Loucy (cell line): ENCODE data around the gene COL12A1.
A peak's percentile ranks its signal among the peaks of the same experiment; 100 is the strongest.

Experiments
- H2AFZ ChIP-seq: fragments of 200-600 bp; sonication (generic); 2 replicates; pipeline ENCODE4 v1.6.0; 2016; ENCODE audit warnings: antibody characterized with exemption, mild to moderate bottlenecking, low read length, moderate library complexity
- H3F3A ChIP-seq: fragments of 200-600 bp; 2 replicates; pipeline ENCODE4 v1.6.0; 2016; ENCODE audit warnings: antibody characterized with exemption, low read depth, mild to moderate bottlenecking
- H3K27me3 ChIP-seq: fragments of 200-600 bp; sonication (generic); 2 replicates; pipeline ENCODE4 v1.6.1; 2014; ENCODE audit warnings: low read length, mild to moderate bottlenecking; ENCODE audit not compliant: insufficient read depth, poor library complexity, severe bottlenecking
- H3K36me3 ChIP-seq: fragments of 200-600 bp; sonication (generic); 2 replicates; pipeline ENCODE4 v1.6.1; 2016; ENCODE audit warnings: low read length; ENCODE audit not compliant: insufficient read depth
- H3K4me1 ChIP-seq: fragments of 200-600 bp; sonication (generic); 2 replicates; pipeline ENCODE4 v1.5.1; 2014; ENCODE audit warnings: low read length, mild to moderate bottlenecking; ENCODE audit not compliant: insufficient read depth, poor library complexity, severe bottlenecking
- H3K4me2 ChIP-seq: fragments of 200-600 bp; sonication (generic); 2 replicates; pipeline ENCODE4 v1.6.0; 2014; ENCODE audit warnings: antibody characterized with exemption, low read length, low read depth, mild to moderate bottlenecking; ENCODE audit not compliant: poor library complexity, severe bottlenecking
- H3K4me3 ChIP-seq: fragments of 200-600 bp; sonication (generic); 2 replicates; pipeline ENCODE4 v1.5.1; 2014; ENCODE audit warnings: low read length, mild to moderate bottlenecking, mixed read lengths; ENCODE audit not compliant: poor library complexity, severe bottlenecking
- H3K79me2 ChIP-seq: fragments of 200-600 bp; sonication (generic); 2 replicates; pipeline ENCODE4 v1.6.1; 2014; ENCODE audit warnings: low read length; ENCODE audit not compliant: insufficient read depth
- H3K9ac ChIP-seq: fragments of 200-600 bp; sonication (generic); 2 replicates; pipeline ENCODE4 v1.6.0; 2014; ENCODE audit warnings: mild to moderate bottlenecking, low read depth, low read length, moderate library complexity; ENCODE audit not compliant: poor library complexity, severe bottlenecking
- H3K9me2 ChIP-seq: fragments of 200-600 bp; sonication (generic); replicated peaks from 2 replicates; pipeline ENCODE4 v1.6.1; 2016; ENCODE audit warnings: low read depth, low read length, mixed read lengths
- H3K9me3 ChIP-seq: fragments of 200-600 bp; sonication (generic); 2 replicates; pipeline ENCODE4 v1.6.1; 2014; ENCODE audit warnings: mild to moderate bottlenecking, antibody characterized with exemption, low read length, low read depth; ENCODE audit not compliant: insufficient read depth
- H4K20me1 ChIP-seq: fragments of 200-600 bp; sonication (generic); 2 replicates; pipeline ENCODE4 v1.6.0; 2014; ENCODE audit warnings: antibody characterized with exemption, low read length, mild to moderate bottlenecking; ENCODE audit not compliant: insufficient read depth, poor library complexity, severe bottlenecking
- CTCF ChIP-seq: fragments of 200-600 bp; sonication (generic); conservative IDR thresholded peaks from 2 replicates; pipeline ENCODE4 v1.5.1; 2014; ENCODE audit warnings: mild to moderate bottlenecking, antibody characterized with exemption, low read length
- EZH2phosphoT487 ChIP-seq: fragments of 200-600 bp; IDR thresholded peaks from 2 replicates; pipeline ENCODE4 v1.6.1; 2018; ENCODE audit warnings: antibody characterized with exemption, mild to moderate bottlenecking, moderate library complexity, borderline replicate concordance

The COL12A1 gene

GRCh38 chr6:75208298-75209183 is 2.7 kb upstream of the COL12A1 start:
- Histone ChIP-seq H3K9ac (no peak overlapping the region), H3K79me2 (no peaks in the 10 kb centered on the region), H3K4me2 (peak overlapping the region; percentile 65), H3K4me3 (peak overlapping the region; percentile 60), H2AFZ (peak overlapping the region; percentile 70), H3K27me3 (no peaks in the 10 kb centered on the region), H3F3A (no peaks in the 10 kb centered on the region), H3K9me2 (no peaks in the 10 kb centered on the region), H4K20me1 (no peaks in the 10 kb centered on the region), H3K4me1 (peaks cover 11% of the 10 kb centered on the region), H3K36me3 (no peaks in the 10 kb centered on the region), H3K9me3 (no peaks in the 10 kb centered on the region)
- TF ChIP-seq CTCF: peak; percentile 91
- no peak for TF ChIP-seq EZH2phosphoT487

- no peaks in the 10 kb centered on the region for H3K9me2 ChIP-seq
- no peaks in the 10 kb centered on the region for H4K20me1 ChIP-seq
- TF ChIP-seq EZH2phosphoT487 (no peak), CTCF (no peak)
- no peaks in the 10 kb centered on the region for H3K79me2 ChIP-seq
- no peak overlapping the region for H2AFZ ChIP-seq
- no peaks in the 10 kb centered on the region for H3K9me3 ChIP-seq
- H3K4me2 ChIP-seq: no peak overlapping the region
- H3K4me3 ChIP-seq: no peak overlapping the region
- H3K36me3 ChIP-seq: no peaks in the 10 kb centered on the region
- H3K27me3 ChIP-seq: no peaks in the 10 kb centered on the region
- no peak overlapping the region for H3K9ac ChIP-seq
- H3F3A ChIP-seq: no peaks in the 10 kb centered on the region
- no peaks in the 10 kb centered on the region for H3K4me1 ChIP-seq
These were observed 906 bp upstream of the COL12A1 start for GRCh38 chr6:75206576-75207342.

- H3K4me2 ChIP-seq: no peak overlapping the region
- no peaks in the 10 kb centered on the region for H3K9me3 ChIP-seq
- H3K4me1 ChIP-seq: no peaks in the 10 kb centered on the region
- H3K27me3 ChIP-seq: no peaks in the 10 kb centered on the region
- H2AFZ ChIP-seq: no peak overlapping the region
- no peak overlapping the region for H3K4me3 ChIP-seq
- no peaks in the 10 kb centered on the region for H3K79me2 ChIP-seq
- no peaks in the 10 kb centered on the region for H4K20me1 ChIP-seq
- H3F3A ChIP-seq: no peaks in the 10 kb centered on the region
- no peaks in the 10 kb centered on the region for H3K9me2 ChIP-seq
- TF ChIP-seq CTCF (no peak), EZH2phosphoT487 (no peak)
- no peak overlapping the region for H3K9ac ChIP-seq
- H3K36me3 ChIP-seq: no peaks in the 10 kb centered on the region
These were observed 686 bp downstream of the COL12A1 start for GRCh38 chr6:75204959-75205775.
